ENCODE results near the gene SLC16A1. TPM values are rescaled to one million over a fixed set of nuclear protein-coding genes. Genes with fewer than 3 reads are reported as not detected.
"Not testable (repeated sequence)": the region's sequence is repeated elsewhere in the genome, so short reads cannot be mapped to it uniquely, and the experiment has no call there.

Gene SLC16A1
- total RNA-seq, 1 experiment from 2014 or later = 116 TPM

GRCh38 chr1:112995890-112996289 is 39.9 kb upstream of the SLC16A1 start:
- Histone ChIP-seq H3K9me3 (ENCODE audit: low read length) (no peaks in the 10 kb centered on the region), H4K20me1 (ENCODE audit: low read length) (no peaks in the 10 kb centered on the region), H3K27me3 (ENCODE audit: low read length) (no peaks in the 10 kb centered on the region), H3K4me2 (ENCODE audit: low read length) (no peak overlapping the region), H3K4me3 (ENCODE audit: low read length) (no peak overlapping the region), H3K79me2 (ENCODE audit: low read length) (no peaks in the 10 kb centered on the region), H3K4me1 (ENCODE audit: insufficient read depth, low read length) (0 out of 2 replicates have a peak, but pooled peaks cover 8% of the 10 kb centered on the region), H3F3A (ENCODE audit: low read length, unreplicated experiment) (no peaks in the 10 kb centered on the region), H3K9me2 (replicated peaks; ENCODE audit: low read length) (no peaks in the 10 kb centered on the region), H3K36me3 (ENCODE audit: low read depth, low read length) (no peaks in the 10 kb centered on the region), H3K27ac (ENCODE audit: low read length) (no peak overlapping the region), H2AFZ (ENCODE audit: low read length) (no peak overlapping the region), H3K9ac (ENCODE audit: low read length) (no peak overlapping the region)
- ATAC-seq (peak; percentile 66; the same call in 1 of the 2 replicates), DNase-seq (peak; percentile 42)
- intact Hi-C loops (cut with micrococcal nuclease) = no loop called here
- TF ChIP-seq EZH2phosphoT487 (IDR thresholded peaks at IDR 0.05; ENCODE audit: borderline replicate concordance, low read length) (no peak), EZH2 (IDR thresholded peaks at IDR 0.05; ENCODE audit: low read length, unreplicated experiment) (no peak), CTCF (conservative IDR thresholded peaks at IDR 0.05; ENCODE audit: low read depth, low read length) (no peak)
- ChIA-PET CTCF (no interaction called here), POLR2A (ENCODE audit: unreplicated experiment) (no interaction called here)
- no TSS peak for BruUV-seq (replicated peaks)

DNA sequence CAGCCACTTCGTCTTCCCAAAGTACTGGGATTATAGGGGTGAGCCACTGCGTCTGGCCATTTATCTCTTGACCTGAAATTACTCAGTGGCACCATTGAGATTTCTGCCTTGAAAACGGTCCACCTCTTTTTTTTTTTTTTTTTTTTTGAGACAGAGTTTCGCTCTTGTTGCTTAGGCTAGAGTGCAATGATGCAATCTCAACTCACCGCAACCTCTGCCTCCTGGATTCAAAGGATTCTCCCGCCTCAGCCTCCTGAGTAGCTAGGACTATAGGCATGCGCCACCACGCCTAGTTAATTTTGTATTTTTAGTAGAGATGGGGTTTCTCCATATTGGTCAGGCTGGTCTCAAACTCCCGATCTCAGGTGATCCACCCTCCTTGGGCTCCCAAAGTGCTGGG is 39.0 kb upstream of the SLC16A1 start:
- POLR2A ChIA-PET (ENCODE audit: unreplicated experiment); H3K9ac ChIP-seq (ENCODE audit: low read length); H3K36me3 ChIP-seq (ENCODE audit: low read depth, low read length); H3K4me3 ChIP-seq (ENCODE audit: low read length); H3K27ac ChIP-seq (ENCODE audit: low read length); H2AFZ ChIP-seq (ENCODE audit: low read length); BruUV-seq (replicated peaks); intact Hi-C loops (cut with micrococcal nuclease); DNase-seq; H3K4me1 ChIP-seq (ENCODE audit: insufficient read depth, low read length); H3K27me3 ChIP-seq (ENCODE audit: low read length); CTCF ChIA-PET; H3K9me2 ChIP-seq (replicated peaks; ENCODE audit: low read length); ATAC-seq; H3K79me2 ChIP-seq (ENCODE audit: low read length); H3K4me2 ChIP-seq (ENCODE audit: low read length); H3F3A ChIP-seq (ENCODE audit: low read length, unreplicated experiment); H4K20me1 ChIP-seq (ENCODE audit: low read length); H3K9me3 ChIP-seq (ENCODE audit: low read length): not testable (repeated sequence)

DNA sequence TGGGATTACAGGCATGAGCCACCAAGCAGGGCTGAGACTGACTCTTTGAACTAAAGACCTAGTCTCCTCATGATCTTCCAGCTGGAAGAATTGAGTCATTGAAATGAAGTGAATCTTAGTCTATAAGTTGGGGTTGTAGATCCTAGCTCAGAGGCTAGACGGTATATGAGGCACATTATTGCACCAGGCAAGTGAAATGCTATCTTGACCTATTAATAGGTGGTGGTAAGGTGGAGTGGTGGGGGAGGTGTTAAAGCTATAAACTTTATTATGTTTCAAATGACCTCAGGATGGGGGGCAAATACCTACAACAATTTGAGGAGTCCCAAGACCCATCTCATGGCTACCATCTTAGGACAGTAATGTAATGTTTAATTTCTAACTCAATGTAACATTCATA is 36.8 kb upstream of the SLC16A1 start:
- no peaks in the 10 kb centered on the region for H3K79me2 ChIP-seq (ENCODE audit: low read length)
- POLR2A ChIA-PET (ENCODE audit: unreplicated experiment) = no interaction called here
- peaks cover 22% of the 10 kb centered on the region for H3K4me1 ChIP-seq (ENCODE audit: insufficient read depth, low read length)
- H3K4me3 ChIP-seq (ENCODE audit: low read length) = no peak overlapping the region
- H3K4me2 ChIP-seq (ENCODE audit: low read length) = no peak overlapping the region
- H3K9me2 ChIP-seq (replicated peaks; ENCODE audit: low read length) = no peaks in the 10 kb centered on the region
- no peak overlapping the region for H2AFZ ChIP-seq (ENCODE audit: low read length)
- H3K27ac ChIP-seq (ENCODE audit: low read length) = no peak overlapping the region
- no peaks in the 10 kb centered on the region for H3K36me3 ChIP-seq (ENCODE audit: low read depth, low read length)
- TF ChIP-seq CTCF (conservative IDR thresholded peaks at IDR 0.05; ENCODE audit: low read depth, low read length) = no peak
- no peak for TF ChIP-seq EZH2phosphoT487 (IDR thresholded peaks at IDR 0.05; ENCODE audit: borderline replicate concordance, low read length)
- no peaks in the 10 kb centered on the region for H3F3A ChIP-seq (ENCODE audit: low read length, unreplicated experiment)
- CTCF ChIA-PET = no interaction called here
- no peak overlapping the region for H3K9ac ChIP-seq (ENCODE audit: low read length)
- DNase-seq = no peak
- ATAC-seq = no peak
- H4K20me1 ChIP-seq (ENCODE audit: low read length) = no peaks in the 10 kb centered on the region
- H3K9me3 ChIP-seq (ENCODE audit: low read length) = no peaks in the 10 kb centered on the region
- no peaks in the 10 kb centered on the region for H3K27me3 ChIP-seq (ENCODE audit: low read length)
- intact Hi-C loops (cut with micrococcal nuclease) = no loop called here
- no TSS peak for BruUV-seq (replicated peaks)
